Effector memory CD4-positive, alpha-beta T cell (primary cell): Measurements from ENCODE around the gene ACOXL.

Experiments
- DNase-seq, 3 donors: peaks; one replicate each; pipeline ENCODE4 v3.0.0-alpha.2; 2020
- H3K27ac ChIP-seq: 2 replicates; pipeline ENCODE4 v1.7.0; 2013; ENCODE audit warnings: mild to moderate bottlenecking, low read length, moderate library complexity; ENCODE audit not compliant: insufficient read depth, poor library complexity, severe bottlenecking
- H3K27me3 ChIP-seq: replicated peaks from 2 replicates; pipeline ENCODE4 v1.7.0; 2013; ENCODE audit warnings: mild to moderate bottlenecking, low read length; ENCODE audit not compliant: insufficient read depth, control insufficient read depth, poor library complexity, severe bottlenecking
- H3K36me3 ChIP-seq: 2 replicates; pipeline ENCODE4 v1.7.0; 2013; ENCODE audit warnings: mild to moderate bottlenecking, low read length, moderate library complexity; ENCODE audit not compliant: control insufficient read depth, insufficient read depth
- H3K4me1 ChIP-seq: 2 replicates; pipeline ENCODE4 v1.7.0; 2013; ENCODE audit warnings: low read length, mild to moderate bottlenecking; ENCODE audit not compliant: control insufficient read depth, insufficient read depth, poor library complexity, severe bottlenecking
- H3K4me3 ChIP-seq: 2 replicates; pipeline ENCODE4 v1.7.0; 2013; ENCODE audit warnings: low read length, low read depth, mild to moderate bottlenecking; ENCODE audit not compliant: insufficient read depth, poor library complexity, severe bottlenecking
- H3K9me3 ChIP-seq: 2 replicates; pipeline ENCODE4 v1.7.0; 2013; ENCODE audit warnings: mild to moderate bottlenecking, low read length, moderate library complexity; ENCODE audit not compliant: control insufficient read depth

The ACOXL gene

DNA sequence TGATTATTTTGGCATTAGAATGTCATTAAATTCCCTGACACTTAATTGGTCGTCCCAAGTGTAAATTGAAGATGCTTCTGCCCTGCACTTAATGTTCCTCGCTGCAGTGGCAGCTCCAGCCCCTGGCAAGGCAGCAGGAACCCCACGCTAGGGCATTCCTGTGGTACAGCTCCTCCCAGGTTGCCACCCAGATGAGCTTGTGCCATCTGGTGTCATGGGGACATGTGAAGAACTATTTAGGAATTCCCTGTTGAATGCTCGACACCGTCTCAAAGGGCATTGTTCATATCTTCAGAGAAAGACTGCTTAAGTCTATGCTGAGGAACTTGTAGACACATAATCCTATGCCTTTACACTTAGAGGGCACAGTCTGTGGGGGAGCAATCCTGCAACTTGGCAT lies 427.3 kb downstream of the ACOXL start:
- Histone ChIP-seq H3K4me1 (no peaks in the 10 kb centered on the region), H3K27me3 (no peaks in the 10 kb centered on the region), H3K27ac (no peak overlapping the region), H3K4me3 (no peak overlapping the region), H3K36me3 (no peaks in the 10 kb centered on the region), H3K9me3 (no peaks in the 10 kb centered on the region)
- DNase-seq, result no peak

DNA sequence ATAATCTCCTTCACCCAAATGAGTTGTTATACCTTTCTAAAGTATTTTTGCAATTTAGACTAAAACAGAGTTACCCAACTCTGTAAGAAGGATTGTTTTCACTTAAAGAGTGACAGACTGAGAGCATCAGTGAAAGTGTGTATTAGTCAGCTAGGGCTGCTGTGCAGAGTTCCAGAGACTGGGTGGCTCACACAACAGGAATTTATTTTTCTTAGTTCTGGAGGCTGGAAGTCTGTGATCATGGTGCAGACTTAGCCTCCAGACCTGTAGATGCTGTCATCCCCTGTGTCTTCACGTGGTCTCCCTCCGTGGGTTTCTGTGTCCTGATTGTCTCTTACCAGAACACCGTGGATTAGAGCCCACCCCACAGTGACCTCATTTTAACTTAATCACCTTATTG lies 428.4 kb downstream of the ACOXL start:
- Histone ChIP-seq H3K27ac (no peak overlapping the region), H3K9me3 (no peaks in the 10 kb centered on the region), H3K36me3 (peaks cover 7% of the 10 kb centered on the region), H3K4me3 (no peak overlapping the region), H3K4me1 (no peaks in the 10 kb centered on the region), H3K27me3 (no peaks in the 10 kb centered on the region)
- no peak for DNase-seq

DNA sequence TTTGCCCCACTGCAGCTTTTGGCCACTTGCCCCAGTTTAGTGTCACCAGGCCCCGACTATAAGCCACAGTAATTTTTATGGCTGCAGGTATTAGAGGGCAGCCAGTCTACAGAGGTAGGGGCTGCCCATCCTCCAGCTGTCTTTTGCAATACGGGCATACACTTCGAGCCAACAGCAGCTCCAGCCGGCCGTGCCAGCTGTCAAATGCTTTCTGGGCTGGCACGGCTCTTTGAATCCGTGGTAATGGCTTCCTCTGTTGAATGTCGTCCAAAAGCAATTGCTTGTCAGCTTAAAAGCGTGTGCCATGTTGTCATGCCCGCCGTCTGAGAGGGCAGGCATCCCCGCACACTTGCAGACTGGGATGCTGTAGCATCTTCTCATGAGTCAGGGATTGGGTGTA lies 429.6 kb downstream of the ACOXL start:
- Histone ChIP-seq H3K27ac (no peak overlapping the region), H3K4me3 (no peak overlapping the region)

DNA sequence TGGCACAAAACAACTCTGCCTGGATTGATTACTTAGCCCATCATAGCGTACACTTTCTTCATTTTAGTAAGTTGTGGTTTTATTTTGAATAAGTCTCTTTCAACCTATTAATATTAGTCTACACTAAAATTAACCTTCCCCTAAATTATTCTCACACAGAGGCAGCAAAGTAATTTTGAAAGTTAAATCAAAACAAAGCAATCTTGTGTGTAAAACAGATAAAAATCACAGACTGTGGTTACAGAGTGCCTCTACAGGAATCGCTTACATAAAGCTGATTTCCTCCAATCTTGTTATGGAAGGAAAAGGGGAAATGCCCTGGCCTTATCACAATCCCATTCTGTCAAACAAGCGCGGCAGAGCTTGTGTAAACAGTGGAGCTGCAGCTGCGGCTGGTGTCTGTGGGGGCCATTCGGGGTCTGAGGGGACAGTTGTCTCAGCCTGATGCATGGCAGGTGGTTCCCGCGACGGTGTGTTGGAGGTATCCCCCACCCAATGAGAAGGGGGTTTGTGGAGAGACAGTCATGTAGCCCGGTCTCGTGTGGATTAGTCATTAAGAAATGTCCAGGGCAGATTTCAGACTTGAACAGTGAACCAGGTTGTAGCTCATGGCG lies 430.5 kb downstream of the ACOXL start:
- no peak overlapping the region for H3K27ac ChIP-seq
- H3K36me3 ChIP-seq, result peaks cover 7% of the 10 kb centered on the region
- no peaks in the 10 kb centered on the region for H3K27me3 ChIP-seq
- no peak overlapping the region for H3K4me3 ChIP-seq
- H3K9me3 ChIP-seq, result no peaks in the 10 kb centered on the region
- no peaks in the 10 kb centered on the region for H3K4me1 ChIP-seq
- no peak for DNase-seq

More for the DNA sequence above, 429.6 kb downstream of the ACOXL start:
- Histone ChIP-seq H3K4me1 (no peaks in the 10 kb centered on the region), H3K27me3 (no peaks in the 10 kb centered on the region), H3K36me3 (peaks cover 7% of the 10 kb centered on the region), H3K9me3 (no peaks in the 10 kb centered on the region)
- no peak for DNase-seq

DNA sequence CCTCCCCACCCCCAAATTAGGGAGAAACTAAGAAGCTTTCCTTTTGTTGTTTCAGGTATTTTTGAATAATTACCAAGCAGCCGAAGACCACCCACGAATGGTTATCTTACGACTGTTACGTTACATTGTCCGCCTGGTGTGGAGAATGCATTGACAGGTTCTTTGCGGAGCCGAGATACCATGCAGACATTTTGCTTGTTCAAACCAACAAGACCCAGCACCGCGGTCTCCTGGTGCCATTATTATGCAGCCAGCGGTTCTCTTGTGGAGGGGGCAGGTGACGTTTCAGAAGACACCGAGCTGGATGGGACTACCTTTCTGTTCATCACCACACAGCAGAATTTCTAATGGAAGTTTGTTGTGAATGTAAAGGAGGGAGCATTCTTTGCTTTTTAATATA lies 431.7 kb downstream of the ACOXL start:
- Histone ChIP-seq H3K9me3 (no peaks in the 10 kb centered on the region), H3K4me1 (no peaks in the 10 kb centered on the region), H3K27ac (no peak overlapping the region), H3K4me3 (no peak overlapping the region), H3K27me3 (no peaks in the 10 kb centered on the region), H3K36me3 (peaks cover 7% of the 10 kb centered on the region)
- DNase-seq, result no peak

DNA sequence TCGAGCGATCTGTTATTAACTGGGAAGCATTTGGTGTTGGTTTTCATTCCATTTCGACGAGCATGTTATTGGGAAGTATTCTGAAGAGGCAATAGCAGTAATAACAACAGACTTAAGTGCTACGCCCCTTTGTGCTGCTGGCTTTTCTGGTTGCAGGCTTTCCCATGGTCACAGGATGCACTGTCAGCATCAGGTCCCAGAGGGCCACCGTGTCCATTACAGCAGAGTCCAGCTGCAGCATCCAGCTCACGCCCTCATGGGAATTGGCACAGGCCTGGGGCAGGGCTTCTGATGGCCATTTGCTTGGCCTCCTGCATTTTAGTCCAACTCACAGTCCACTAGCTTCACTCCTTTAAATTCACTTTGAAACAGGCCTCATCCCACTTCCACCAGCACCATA lies 432.7 kb downstream of the ACOXL start:
- Histone ChIP-seq H3K9me3 (no peaks in the 10 kb centered on the region), H3K4me3 (no peak overlapping the region), H3K4me1 (no peaks in the 10 kb centered on the region), H3K36me3 (peaks cover 7% of the 10 kb centered on the region), H3K27ac (no peak overlapping the region), H3K27me3 (no peaks in the 10 kb centered on the region)
- no peak for DNase-seq

DNA sequence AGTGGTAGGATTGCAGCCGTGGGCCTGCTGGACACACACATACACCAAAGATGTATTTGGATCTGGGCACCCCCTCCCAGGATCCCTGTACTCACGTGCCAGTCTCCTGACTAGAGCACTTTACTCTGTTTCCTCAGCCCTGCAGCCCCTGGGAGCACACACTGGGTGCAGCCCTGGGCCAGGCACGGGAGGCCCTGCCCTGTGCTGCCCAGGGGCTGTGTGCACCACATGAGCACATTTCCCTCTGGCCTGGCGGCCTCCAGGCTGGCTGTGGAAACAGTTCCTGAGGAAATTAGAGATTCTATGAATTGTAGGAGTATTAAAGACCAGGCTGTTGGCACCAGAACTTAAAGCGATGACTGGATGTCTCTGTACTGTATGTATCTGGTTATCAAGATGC lies 433.7 kb downstream of the ACOXL start:
- Histone ChIP-seq H3K9me3 (no peaks in the 10 kb centered on the region), H3K4me1 (no peaks in the 10 kb centered on the region), H3K27ac (no peak overlapping the region), H3K27me3 (no peaks in the 10 kb centered on the region), H3K4me3 (no peak overlapping the region), H3K36me3 (peaks cover 7% of the 10 kb centered on the region)
- DNase-seq, result no peak

DNA sequence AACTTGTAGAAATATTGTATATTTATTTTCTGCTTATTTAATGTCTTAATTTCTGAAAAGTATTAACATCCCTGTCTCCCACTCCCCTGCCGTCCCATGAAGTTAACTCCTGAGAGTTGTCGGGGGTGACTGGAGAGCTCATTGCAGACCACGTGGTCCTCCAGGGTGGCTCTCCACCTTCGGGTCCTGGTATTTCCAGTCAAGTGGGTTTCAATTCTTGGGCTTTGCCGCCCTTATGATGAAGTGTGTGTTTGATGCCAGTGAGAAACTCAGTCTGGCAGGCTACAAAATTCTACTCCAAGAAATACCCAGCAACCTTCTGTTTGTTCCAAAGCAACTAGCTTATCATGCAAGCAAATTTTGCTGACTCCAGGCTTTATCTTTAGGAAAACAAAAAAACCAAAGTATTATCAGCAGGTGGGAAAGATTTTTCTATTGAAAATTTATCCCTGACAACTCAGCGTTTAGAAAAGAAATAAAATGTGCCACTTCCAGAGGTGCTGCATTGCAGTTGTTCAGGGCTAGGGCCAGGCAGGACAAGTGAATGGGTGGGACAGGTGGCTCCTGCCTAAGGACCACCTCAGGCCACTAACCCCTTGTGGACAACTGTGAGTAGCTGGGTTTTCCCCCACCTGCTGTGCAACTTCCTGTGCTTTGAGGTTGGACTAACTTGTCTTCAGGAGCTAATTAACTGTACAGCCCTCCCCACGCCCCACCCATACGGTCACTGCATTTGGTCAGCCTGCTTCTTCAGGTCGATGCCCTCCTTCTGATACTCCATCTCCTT lies 434.9 kb downstream of the ACOXL start:
- Histone ChIP-seq H3K4me1 (no peaks in the 10 kb centered on the region), H3K27ac (no peak overlapping the region), H3K9me3 (no peaks in the 10 kb centered on the region), H3K36me3 (peaks cover 7% of the 10 kb centered on the region), H3K27me3 (no peaks in the 10 kb centered on the region), H3K4me3 (no peak overlapping the region)
- DNase-seq, result no peak

DNA sequence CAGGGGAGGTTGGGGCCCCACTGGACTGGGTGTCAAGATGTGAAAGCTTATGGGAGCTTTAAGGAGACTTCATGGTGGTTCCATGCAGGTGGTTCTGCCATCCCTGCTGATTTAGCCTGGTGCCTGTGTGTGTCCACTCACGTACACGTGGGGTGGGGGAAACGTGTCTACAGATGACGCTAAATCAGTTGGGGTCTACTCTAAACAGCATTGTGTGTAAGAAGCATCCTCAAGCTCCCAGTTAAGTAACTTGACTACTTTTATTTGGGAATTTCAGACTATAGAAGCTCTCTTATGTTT lies 435.4 kb downstream of the ACOXL start:
- no peak for DNase-seq
- H3K4me1 ChIP-seq, result no peaks in the 10 kb centered on the region
- H3K27me3 ChIP-seq, result no peaks in the 10 kb centered on the region

More for the DNA sequence above, 435.4 kb downstream of the ACOXL start:
- Histone ChIP-seq H3K9me3 (no peaks in the 10 kb centered on the region), H3K27ac (no peak overlapping the region), H3K36me3 (peaks cover 7% of the 10 kb centered on the region), H3K4me3 (no peak overlapping the region)
